ENCODE measurements around the gene FOXP1.

DNA sequence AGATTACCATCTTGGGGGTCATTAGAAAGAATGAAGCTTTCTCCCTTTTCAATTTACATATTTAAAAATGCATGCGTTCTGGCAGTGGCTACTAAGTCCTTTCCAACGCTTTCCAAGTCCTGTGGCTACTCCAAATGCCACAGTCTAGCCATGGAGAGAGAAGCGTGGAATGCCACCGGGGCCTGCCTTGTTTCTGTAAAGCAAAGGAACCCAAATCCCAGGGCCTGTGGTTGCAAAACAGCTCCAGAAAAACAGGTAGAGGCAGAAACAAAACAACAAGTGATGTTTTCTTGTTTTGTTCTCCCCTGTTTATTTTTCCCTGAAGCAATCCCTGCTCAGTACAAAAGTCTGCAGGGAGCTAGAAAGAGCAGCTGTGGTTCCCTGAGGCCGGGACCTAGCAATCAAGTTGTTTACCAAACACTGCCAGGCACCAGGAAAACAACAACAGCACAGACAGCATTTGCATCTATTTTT, 85.5 kb downstream of the FOXP1 start:
- TF ChIP-seq, protein P1, sequence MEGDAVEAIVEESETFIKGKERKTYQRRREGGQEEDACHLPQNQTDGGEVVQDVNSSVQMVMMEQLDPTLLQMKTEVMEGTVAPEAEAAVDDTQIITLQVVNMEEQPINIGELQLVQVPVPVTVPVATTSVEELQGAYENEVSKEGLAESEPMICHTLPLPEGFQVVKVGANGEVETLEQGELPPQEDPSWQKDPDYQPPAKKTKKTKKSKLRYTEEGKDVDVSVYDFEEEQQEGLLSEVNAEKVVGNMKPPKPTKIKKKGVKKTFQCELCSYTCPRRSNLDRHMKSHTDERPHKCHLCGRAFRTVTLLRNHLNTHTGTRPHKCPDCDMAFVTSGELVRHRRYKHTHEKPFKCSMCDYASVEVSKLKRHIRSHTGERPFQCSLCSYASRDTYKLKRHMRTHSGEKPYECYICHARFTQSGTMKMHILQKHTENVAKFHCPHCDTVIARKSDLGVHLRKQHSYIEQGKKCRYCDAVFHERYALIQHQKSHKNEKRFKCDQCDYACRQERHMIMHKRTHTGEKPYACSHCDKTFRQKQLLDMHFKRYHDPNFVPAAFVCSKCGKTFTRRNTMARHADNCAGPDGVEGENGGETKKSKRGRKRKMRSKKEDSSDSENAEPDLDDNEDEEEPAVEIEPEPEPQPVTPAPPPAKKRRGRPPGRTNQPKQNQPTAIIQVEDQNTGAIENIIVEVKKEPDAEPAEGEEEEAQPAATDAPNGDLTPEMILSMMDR (IDR thresholded peaks at IDR 0.05; ENCODE audit: low read depth, low read length, missing input control): no peak
- TF ChIP-seq REST (IDR thresholded peaks at IDR 0.05): no peak
- TF ChIP-seq EGR1 (IDR thresholded peaks at IDR 0.05; ENCODE audit: low read depth in 2 of 2): no peak
- TF ChIP-seq YY1 (IDR thresholded peaks at IDR 0.05): no peak
- no peak for TF ChIP-seq SP1 (IDR thresholded peaks at IDR 0.05)
- no peak for TF ChIP-seq RAD21 (IDR thresholded peaks at IDR 0.05)
- no peak for TF ChIP-seq RXRA (IDR thresholded peaks at IDR 0.05)
- no peak for TF ChIP-seq MAX (IDR thresholded peaks at IDR 0.05)
- TF ChIP-seq HNF4G (IDR thresholded peaks at IDR 0.05): no peak
- no peak for TF ChIP-seq ATF3 (IDR thresholded peaks at IDR 0.05)
- no peak for TF ChIP-seq FOXA1 (IDR thresholded peaks at IDR 0.05)
- TF ChIP-seq JUND (IDR thresholded peaks at IDR 0.05): no peak
- TF ChIP-seq, protein P2, sequence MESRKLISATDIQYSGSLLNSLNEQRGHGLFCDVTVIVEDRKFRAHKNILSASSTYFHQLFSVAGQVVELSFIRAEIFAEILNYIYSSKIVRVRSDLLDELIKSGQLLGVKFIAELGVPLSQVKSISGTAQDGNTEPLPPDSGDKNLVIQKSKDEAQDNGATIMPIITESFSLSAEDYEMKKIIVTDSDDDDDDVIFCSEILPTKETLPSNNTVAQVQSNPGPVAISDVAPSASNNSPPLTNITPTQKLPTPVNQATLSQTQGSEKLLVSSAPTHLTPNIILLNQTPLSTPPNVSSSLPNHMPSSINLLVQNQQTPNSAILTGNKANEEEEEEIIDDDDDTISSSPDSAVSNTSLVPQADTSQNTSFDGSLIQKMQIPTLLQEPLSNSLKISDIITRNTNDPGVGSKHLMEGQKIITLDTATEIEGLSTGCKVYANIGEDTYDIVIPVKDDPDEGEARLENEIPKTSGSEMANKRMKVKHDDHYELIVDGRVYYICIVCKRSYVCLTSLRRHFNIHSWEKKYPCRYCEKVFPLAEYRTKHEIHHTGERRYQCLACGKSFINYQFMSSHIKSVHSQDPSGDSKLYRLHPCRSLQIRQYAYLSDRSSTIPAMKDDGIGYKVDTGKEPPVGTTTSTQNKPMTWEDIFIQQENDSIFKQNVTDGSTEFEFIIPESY (IDR thresholded peaks at IDR 0.05): no peak
